Keratinocyte (primary cell): Measurements from ENCODE around the gene STOX2.

ENCODE experiments used
- CTCF ChIP-seq, 3 experiments: IDR thresholded peaks in 1 of 3; conservative IDR thresholded peaks in 1 of 3; optimal IDR thresholded peaks in 1 of 3; 2 replicates in 2 of 3; 3 replicates in 1 of 3; pipeline versions ENCODE3 to v1.5.1; 2011; ENCODE audit warnings: low read length in 3 of 3, mild to moderate bottlenecking in 3 of 3, moderate library complexity in 2 of 3, control low read depth in 1 of 3, inconsistent platforms in 1 of 3; ENCODE audit not compliant: insufficient read depth in 2 of 3; ENCODE audit errors: extremely low read depth in 1 of 3
- EZH2 ChIP-seq: IDR thresholded peaks from one replicate; pipeline ENCODE4 v1.6.1; 2012; ENCODE audit warnings: inconsistent platforms, mild to moderate bottlenecking, low read length, moderate library complexity

GRCh38 chr4:183873409-183874185 lies 31.5 kb upstream of the STOX2 start:
- TF ChIP-seq CTCF (optimal IDR thresholded peaks at IDR 0.05 in 1 of 3, IDR thresholded peaks at IDR 0.05 in 1 of 3, conservative IDR thresholded peaks at IDR 0.05 in 1 of 3; ENCODE audit: extremely low read depth in 1 of 3, insufficient read depth in 2 of 3, low read length in 3 of 3) (no peak), EZH2 (no peak)
